ENCODE results near the gene ALK.

GRCh38 chr2:29733213-29733612 lies 188.2 kb downstream of the ALK start:
- TF ChIP-seq CTCF (IDR thresholded peaks at IDR 0.05) = no peak
- no peak for TF ChIP-seq POLR2A (IDR thresholded peaks at IDR 0.05)

Data from sigmoid colon (tissue), 3 donors.